HG02642 (cell line): ENCODE results near the gene DBH.

ENCODE experiments used
- ATAC-seq: cut with Tn5 transposase; IDR thresholded peaks from one replicate; pipeline ENCODE4 v1.9.1; 2021; ENCODE audit warnings: mild to moderate bottlenecking; ENCODE audit not compliant: unreplicated experiment, poor library complexity

DBH gene

GRCh38 chr9:133641396-133641655 is 5.2 kb downstream of the DBH start:
- ATAC-seq = no peak

- ATAC-seq = no peak
Observed at GRCh38 chr9:133641861-133642595, 5.9 kb downstream of the DBH start.

- no peak for ATAC-seq
Observed at GRCh38 chr9:133642708-133643361, 6.7 kb downstream of the DBH start.

GRCh38 chr9:133643362-133643755 is 7.2 kb downstream of the DBH start:
- no peak for ATAC-seq

- ATAC-seq = no peak
Observed at GRCh38 chr9:133643978-133644760, 8.0 kb downstream of the DBH start.

- no peak for ATAC-seq
Observed at GRCh38 chr9:133645021-133645765, 9.0 kb downstream of the DBH start.

GRCh38 chr9:133647148-133647547 is 11.0 kb downstream of the DBH start:
- ATAC-seq = no peak

GRCh38 chr9:133647765-133648469 is 11.8 kb downstream of the DBH start:
- no peak for ATAC-seq

GRCh38 chr9:133649194-133649593 is 13.0 kb downstream of the DBH start:
- ATAC-seq = no peak

GRCh38 chr9:133650026-133650425 is 13.9 kb downstream of the DBH start:
- ATAC-seq = no peak

- ATAC-seq = no peak
Observed at GRCh38 chr9:133653638-133654037, 17.5 kb downstream of the DBH start.

GRCh38 chr9:133654736-133655657 is 18.8 kb downstream of the DBH start:
- ATAC-seq = no peak

- ATAC-seq = no peak
Observed at GRCh38 chr9:133655701-133656100, 19.5 kb downstream of the DBH start.

GRCh38 chr9:133656211-133657119 is 20.3 kb downstream of the DBH start:
- ATAC-seq = no peak

GRCh38 chr9:133657120-133657661 is 21.0 kb downstream of the DBH start:
- no peak for ATAC-seq

GRCh38 chr9:133658442-133659431 is 22.6 kb downstream of the DBH start:
- no peak for ATAC-seq

- ATAC-seq = no peak
Observed at GRCh38 chr9:133659516-133659915, 23.4 kb downstream of the DBH start.
